ENCODE measurements around the gene LIFR.
A peak's percentile ranks its signal among the peaks of the same experiment; 100 is the strongest.

Gene LIFR

GRCh38 chr5:38555354-38556087 lies 925 bp downstream of the LIFR start:
- TF ChIP-seq CTCF (IDR thresholded peaks at IDR 0.05; ENCODE audit: extremely low read depth, missing control alignments) = no peak
- DNase-seq (ENCODE audit: low spot score) = peak; percentile 18

- no peak for TF ChIP-seq CTCF (IDR thresholded peaks at IDR 0.05; ENCODE audit: extremely low read depth, missing control alignments)
- DNase-seq (ENCODE audit: low spot score) = no peak
Measured at GRCh38 chr5:38554861-38555260, 1.6 kb downstream of the LIFR start.

- DNase-seq (ENCODE audit: low spot score) = no peak
- no peak for TF ChIP-seq CTCF (IDR thresholded peaks at IDR 0.05; ENCODE audit: extremely low read depth, missing control alignments)
Measured at GRCh38 chr5:38554403-38554802, 2.0 kb downstream of the LIFR start.

GRCh38 chr5:38553001-38553521 lies 3.4 kb downstream of the LIFR start:
- no peak for DNase-seq (ENCODE audit: low spot score)
- TF ChIP-seq CTCF (IDR thresholded peaks at IDR 0.05; ENCODE audit: extremely low read depth, missing control alignments) = no peak

- peak; percentile 30 for DNase-seq (ENCODE audit: low spot score)
Measured at GRCh38 chr5:38551030-38552017, 5.1 kb downstream of the LIFR start.

GRCh38 chr5:38548064-38548759 lies 8.2 kb downstream of the LIFR start:
- TF ChIP-seq CTCF (IDR thresholded peaks at IDR 0.05; ENCODE audit: extremely low read depth, missing control alignments) = no peak
- DNase-seq (ENCODE audit: low spot score) = no peak

More at GRCh38 chr5:38551030-38552017, 5.1 kb downstream of the LIFR start:
- peak; percentile 31 for TF ChIP-seq CTCF (IDR thresholded peaks at IDR 0.05; ENCODE audit: extremely low read depth, missing control alignments)
